CD4-positive, alpha-beta T cell treated with Interleukin-21 for 1 hour (primary cell): Measurements from ENCODE around the gene KCNJ9.
"Not testable (repeated sequence)": the region's sequence is repeated elsewhere in the genome, so short reads cannot be mapped to it uniquely, and the experiment has no call there.

Experiments used
- DNase-seq: peaks from one replicate; pipeline ENCODE4 v3.0.0-alpha.2; 2020

Gene KCNJ9

GRCh38 chr1:160081261-160081936 lies at the start of gene KCNJ9:
TSS of gene KCNJ9 (plus strand) at chr1:160081538. CDS start at chr1:160084031, 2,493 bp downstream.
- DNase-seq: no peak

DNA sequence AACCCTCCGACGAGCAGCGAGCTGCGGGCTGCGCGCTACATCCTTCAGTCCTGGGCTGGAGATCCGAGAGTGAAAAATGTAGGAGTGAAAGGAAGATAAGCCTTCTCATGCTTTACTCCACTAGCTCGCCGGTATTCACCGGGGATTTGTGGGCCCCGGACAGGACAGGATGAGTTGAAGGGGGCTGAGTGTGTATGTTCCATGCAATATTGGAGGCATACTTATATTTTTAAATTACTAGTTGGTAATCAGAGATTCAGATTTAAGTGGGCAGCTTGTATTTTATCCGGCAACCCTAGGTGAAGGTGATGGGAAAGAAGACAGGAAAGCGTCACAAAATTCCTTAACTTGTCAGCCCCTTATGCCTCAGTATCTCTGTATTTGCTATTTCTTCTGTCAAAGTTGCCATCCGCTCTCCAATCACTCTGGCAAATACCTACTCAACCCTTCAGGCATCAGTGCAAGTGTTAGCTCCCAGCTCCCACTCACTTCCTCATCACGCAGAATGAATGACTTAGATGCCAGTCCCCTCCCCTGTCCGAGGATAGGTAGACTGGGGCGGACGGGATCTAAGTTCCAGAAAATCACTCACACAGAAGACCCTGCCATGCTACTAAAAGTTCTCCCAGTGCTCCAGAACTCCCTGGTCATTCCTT lies 49.0 kb upstream of the KCNJ9 start:
- no peak for DNase-seq

GRCh38 chr1:160040476-160040875 lies 40.9 kb upstream of the KCNJ9 start:
- DNase-seq: no peak

DNA sequence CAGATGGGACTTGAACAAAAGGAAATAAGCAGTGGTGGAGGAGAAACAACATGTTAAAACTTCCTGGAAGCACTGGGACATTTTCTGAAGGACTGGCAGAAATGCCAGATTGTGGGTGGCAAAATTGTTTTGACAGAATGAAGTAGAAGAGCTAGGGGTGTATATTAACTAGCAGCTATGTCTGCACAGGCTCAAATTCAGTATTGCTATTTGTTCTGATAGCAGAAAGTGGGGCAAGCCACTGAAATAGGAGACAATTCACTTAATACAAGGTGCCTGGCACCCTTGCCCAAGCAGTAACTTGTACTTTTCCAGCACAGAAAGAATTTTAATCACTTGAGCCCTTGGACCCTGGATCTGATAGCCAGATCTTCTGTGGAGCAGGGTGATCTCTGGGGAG lies 37.8 kb upstream of the KCNJ9 start:
- no peak for DNase-seq

DNA sequence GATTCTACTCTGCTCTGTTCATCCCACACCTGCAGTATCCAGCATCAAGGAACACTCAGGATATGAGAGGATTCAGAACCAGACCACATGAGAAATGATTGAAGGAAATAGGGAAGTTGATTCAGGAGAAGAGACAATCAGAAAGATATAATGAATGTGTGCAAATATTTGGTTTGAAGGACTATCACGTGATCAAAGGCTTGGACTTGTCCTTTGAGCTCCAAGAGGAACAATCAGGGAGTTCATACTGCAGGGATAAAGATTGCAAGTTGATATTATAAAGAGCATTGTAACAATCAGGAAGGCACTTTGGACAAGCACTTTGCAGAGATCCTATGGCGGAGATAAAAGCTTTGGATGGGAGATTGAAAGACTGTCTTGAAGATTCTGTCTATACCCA lies 35.7 kb upstream of the KCNJ9 start:
- no peak for DNase-seq

DNA sequence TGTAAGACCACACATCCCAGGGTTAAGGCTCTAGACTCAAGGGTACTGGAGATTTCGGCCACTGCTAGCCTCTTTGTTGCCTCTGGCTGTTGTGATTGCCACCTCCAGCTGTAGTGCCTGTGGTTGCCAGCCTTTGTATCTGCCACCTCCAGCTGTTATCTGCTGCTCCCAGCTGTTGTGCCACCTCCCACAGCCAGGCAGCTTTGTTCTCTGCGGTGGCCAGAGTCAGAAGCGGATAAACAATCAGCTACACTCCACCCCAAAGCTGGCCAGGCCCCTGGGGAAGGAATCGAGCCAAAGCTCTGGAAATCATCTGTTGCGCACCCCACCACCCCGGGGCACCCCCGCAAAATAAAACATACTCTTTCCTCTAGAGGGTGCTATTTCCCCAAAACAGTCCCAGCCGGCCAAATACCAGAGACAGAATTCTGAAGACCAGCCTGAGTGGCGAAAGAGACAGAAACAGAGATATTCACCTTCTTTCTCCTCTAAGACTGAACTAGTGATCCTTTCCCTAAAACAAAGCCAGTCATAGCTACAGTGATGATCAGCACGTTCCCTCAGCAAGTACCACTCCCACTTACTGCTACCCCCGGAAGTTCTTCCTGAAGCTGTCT lies 34.7 kb upstream of the KCNJ9 start:
- DNase-seq: peak; percentile 60

- DNase-seq: no peak
Observed at GRCh38 chr1:160047111-160047991, 34.0 kb upstream of the KCNJ9 start.

DNA sequence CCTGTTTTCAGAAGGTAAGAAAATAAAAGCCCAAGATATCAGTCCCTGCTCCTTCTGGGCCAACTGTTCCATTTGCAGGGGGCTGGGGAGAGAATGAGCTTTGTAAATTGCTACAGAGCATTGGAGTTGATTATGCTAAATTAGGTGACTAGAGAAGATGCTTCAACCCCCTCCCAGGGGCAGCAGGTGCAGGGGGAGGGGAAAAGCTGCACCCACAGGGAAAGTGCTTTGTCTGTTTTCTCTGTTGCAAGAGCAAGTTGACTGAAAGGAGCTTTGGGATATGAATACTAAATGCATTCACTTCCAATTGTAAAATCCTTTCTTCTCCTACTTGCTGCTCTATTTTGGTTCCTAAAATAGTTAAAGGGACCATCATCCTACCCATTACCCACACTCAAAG lies 33.0 kb upstream of the KCNJ9 start:
- no peak for DNase-seq

- DNase-seq: no peak
Observed at GRCh38 chr1:160049101-160049500, 32.2 kb upstream of the KCNJ9 start.

GRCh38 chr1:160050182-160050581 lies 31.2 kb upstream of the KCNJ9 start:
- DNase-seq: not testable (repeated sequence)

- DNase-seq: no peak
Observed at GRCh38 chr1:160050619-160051018, 30.7 kb upstream of the KCNJ9 start.

DNA sequence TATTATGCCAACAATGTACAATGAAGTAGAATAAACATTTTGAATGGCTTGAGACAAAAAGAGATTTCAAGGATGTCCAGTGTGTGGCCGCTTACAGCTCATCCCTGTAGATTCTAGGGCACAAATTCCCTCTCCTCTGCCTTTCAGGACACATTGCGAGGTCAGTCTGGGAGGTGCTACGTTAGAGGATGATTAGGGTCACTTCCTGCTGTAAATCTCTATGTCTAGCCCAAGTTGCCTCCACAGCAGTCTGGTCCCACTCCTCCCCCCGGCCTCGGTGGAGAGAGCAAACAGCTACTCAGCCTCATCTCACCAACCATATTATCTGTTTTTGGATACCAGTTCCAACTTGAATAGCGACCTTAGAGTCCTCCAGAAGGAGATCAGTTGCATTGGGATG lies 28.4 kb upstream of the KCNJ9 start:
- no peak for DNase-seq

GRCh38 chr1:160053548-160054365 lies 27.6 kb upstream of the KCNJ9 start:
- DNase-seq: no peak

DNA sequence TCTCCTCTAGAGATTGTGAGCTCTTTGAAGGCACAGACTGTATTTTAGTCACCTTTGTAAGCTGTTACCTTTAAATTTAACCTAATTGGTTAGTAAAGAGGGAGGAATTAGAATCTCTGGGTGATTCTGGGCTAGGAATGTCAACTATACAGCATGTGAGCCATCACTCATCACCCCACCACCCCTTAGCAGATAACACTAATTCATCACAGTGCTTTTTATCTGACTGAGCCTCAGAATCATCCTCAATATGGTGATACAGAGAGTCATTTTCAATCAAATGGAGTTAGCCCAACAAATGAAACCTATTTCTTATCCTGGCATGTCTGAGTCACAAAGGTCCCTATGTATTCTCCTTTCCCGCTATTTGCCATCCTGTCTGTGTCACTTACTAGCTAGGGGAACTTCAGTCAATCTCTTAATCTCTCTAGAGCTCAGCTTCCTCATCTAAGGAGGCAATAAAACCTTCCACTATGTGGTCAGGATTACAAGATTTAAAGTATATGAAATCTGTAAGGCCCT lies 24.6 kb upstream of the KCNJ9 start:
- DNase-seq: no peak

DNA sequence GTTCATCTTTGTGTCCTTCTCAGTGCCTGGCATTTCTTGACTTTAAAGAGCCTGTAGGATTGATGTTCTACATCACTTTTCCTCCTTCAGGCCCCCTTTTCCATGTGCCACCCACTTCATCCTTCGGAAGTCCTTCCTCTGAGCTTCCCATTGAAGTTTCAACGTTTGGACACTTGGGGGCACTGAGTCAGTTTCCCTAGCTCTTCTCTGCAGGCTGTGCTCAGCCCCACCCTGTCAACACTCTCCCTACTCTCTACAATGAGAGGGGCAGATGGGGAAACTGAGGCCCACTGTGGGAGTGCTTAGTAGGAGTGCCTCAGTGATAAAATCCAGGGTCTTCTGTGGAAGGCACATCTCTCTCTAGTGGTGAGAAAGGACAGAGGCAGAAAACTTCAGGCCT lies 23.3 kb upstream of the KCNJ9 start:
- DNase-seq: no peak

- no peak for DNase-seq
Observed at GRCh38 chr1:160061369-160062229, 19.7 kb upstream of the KCNJ9 start.

DNA sequence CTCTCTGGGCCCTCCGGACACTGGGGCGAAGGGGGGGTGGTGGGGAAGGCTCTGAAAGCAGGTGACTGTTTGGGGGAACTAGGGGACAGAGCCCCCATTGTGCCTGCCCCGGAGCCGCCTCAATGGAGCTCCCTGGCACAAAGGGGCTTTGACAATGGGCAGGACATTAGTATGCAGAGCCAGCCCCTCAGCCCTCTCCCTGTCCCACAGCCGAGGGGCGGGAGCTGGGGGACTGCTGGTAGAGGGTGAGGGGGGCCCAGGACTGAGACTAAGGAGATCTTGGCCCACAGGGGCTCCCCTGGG lies 19.2 kb upstream of the KCNJ9 start:
- no peak for DNase-seq

DNA sequence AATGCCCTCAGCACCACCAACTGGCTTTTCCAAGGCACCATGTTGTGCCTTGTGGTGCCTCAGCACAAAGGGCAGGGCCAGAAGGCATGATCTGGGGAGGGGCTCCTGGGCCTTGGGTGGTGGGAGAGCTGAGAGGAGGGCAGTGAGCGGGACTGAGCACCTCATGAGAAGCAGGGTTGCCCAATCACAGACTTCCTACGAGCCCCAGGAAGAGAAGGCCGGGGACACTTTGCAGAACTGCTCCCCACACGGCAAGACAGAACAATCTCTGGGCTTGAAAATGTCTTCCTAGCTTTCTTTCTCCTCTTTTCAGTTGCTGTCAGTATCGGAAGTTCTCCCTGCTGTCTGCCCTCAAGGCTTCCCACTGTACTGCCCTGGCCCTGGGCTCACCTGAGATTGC lies 18.2 kb upstream of the KCNJ9 start:
- DNase-seq: no peak

DNA sequence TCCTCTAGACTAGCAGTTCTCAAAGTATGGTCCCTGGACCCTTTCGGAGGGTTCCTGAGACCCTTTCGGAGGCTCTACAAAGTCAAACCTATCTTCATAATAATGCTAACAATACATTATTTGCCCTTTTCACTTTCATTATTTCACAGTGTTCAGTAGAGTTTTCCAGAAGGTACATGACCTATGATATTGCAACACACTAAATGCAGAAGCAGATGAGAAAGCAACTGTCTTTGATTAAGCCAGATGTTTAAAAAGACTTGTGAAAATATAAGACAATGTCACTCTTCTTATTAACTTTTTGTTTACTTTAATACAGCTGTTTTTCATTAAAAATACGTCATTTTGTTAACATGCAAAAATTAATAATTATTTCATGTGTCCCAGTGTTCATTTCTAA lies 17.2 kb upstream of the KCNJ9 start:
- DNase-seq: no peak

DNA sequence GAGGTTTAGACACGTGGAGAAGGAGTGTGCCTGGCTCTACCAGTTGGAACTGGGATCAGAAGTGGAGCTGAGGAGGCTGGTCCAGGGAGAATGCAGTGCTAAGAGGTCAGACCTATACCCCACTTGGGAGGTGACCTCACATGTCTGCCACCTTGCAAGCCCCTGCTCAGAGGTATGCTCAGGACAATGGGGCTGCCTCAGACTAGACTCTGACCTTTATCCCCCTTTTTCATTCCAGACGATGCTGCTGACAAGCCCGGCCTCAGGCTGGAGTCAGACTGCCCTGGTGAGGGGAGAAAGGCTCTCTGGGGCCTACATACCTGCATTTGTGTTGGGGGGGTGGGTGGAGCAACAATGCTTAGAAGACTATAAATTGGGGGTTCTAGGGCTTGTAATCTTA lies 16.6 kb upstream of the KCNJ9 start:
- DNase-seq: no peak
